HEK293 (cell line): Measurements from ENCODE around the gene F9.

ENCODE experiments used
- AEBP2 ChIP-seq: fragments of 450-650 bp; formaldehyde crosslinking; IDR thresholded peaks from 2 replicates; pipeline ENCODE4 v1.5.1; 2016; ENCODE audit warnings: missing biosample characterization, missing genetic modification characterization, borderline replicate concordance
- CTCF ChIP-seq: fragments of 450-650 bp; formaldehyde crosslinking; IDR thresholded peaks from 2 replicates; pipeline ENCODE4 v1.5.1; 2016; ENCODE audit warnings: missing biosample characterization, missing genetic modification characterization

- TF ChIP-seq CTCF (no peak), AEBP2 (tag by site-specific recombination) (no peak)
These were observed 46.8 kb upstream of the F9 start for GRCh38 chrX:139483699-139484098.
